T-helper 1 cell treated with Interleukin-12 subunit alpha and Interleukin-12 subunit beta and Interleukin-4 antibody, amounts not matched to agents 30 μg/mL and 1 μg/mL, for 36 hours (primary cell): Measurements from ENCODE around the gene TMEM184B.

Source experiments
- H3K27ac Mint-ChIP-seq: one replicate; pipeline ENCODE4 v1.8.0; 2021; ENCODE audit warnings: mild to moderate bottlenecking, mixed read lengths
- H3K27me3 Mint-ChIP-seq: one replicate; pipeline ENCODE4 v1.8.0; 2021; ENCODE audit warnings: low read depth, mixed read lengths
- H3K36me3 Mint-ChIP-seq: one replicate; pipeline ENCODE4 v1.8.0; 2021; ENCODE audit warnings: low read depth, mixed read lengths
- H3K4me1 Mint-ChIP-seq: one replicate; pipeline ENCODE4 v1.8.0; 2021; ENCODE audit warnings: low read depth, mixed read lengths
- H3K4me3 Mint-ChIP-seq: one replicate; pipeline ENCODE4 v1.8.0; 2021; ENCODE audit warnings: mild to moderate bottlenecking, moderate library complexity, mixed read lengths
- H3K9me3 Mint-ChIP-seq: one replicate; pipeline ENCODE4 v1.8.0; 2021; ENCODE audit warnings: mixed read lengths

Gene TMEM184B

DNA sequence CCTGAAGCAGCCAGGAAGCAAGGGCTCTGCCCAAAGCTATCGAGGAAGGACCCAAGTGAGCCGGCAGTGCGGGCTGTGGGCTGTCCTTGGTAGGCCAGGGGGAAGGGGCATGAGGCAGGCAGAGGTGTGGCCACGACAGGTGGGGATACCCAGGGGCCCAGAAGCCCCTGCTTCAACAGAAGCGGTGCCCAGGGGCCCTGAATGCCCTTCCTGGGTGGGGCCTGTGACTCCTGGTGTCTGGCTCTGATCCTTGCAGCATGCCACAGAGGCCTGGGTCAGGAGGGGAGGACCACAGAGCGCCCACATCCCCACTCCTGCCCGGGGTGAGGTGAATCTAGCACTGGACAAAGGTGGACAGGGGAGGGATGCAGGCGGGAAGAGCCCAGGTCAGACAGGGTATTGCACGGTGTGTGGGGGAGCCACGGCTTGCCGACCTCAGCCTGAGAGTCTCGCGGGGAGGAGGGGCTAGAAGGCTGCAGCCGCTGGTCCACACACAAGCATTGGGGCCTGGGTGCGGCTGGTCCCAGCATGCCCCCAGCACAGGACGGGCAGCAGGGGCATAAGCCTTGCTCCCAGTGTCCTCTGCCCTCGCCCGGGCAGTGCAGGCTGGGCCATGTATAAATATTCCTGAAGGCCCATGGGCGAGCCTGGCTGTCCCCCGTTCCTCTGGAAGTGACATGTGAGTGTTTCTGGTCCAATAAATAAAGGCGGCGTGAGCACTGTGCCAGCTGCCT lies 52.0 kb downstream of the TMEM184B start:
- no peaks in the 10 kb centered on the region for H3K27me3 Mint-ChIP-seq
- peaks cover 9% of the 10 kb centered on the region for H3K36me3 Mint-ChIP-seq
- H3K27ac Mint-ChIP-seq, result no peak overlapping the region
- H3K4me1 Mint-ChIP-seq, result peaks cover 10% of the 10 kb centered on the region
- H3K9me3 Mint-ChIP-seq, result no peaks in the 10 kb centered on the region
- no peak overlapping the region for H3K4me3 Mint-ChIP-seq

DNA sequence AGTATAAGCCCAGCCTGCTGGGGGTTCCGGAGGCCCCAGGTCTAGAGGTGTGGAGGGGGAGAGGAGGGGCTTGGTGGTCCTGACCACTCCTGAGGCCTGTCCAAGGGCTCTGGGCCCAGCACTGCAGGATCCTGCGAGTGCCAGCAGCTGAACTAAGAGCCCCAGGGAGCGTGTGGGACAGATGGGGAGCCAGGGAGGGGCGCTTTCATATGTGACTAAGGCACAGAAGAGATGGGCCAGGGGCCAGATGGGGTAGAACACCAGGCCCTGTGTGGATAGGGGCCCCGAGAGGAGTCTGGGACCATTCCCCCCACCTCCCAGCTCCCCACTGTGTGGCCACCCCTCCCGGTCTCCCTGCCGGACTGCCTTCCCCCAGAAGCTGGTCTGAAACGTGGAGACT lies 52.6 kb downstream of the TMEM184B start:
- Mint-ChIP-seq H3K9me3 (no peaks in the 10 kb centered on the region), H3K4me1 (peaks cover 10% of the 10 kb centered on the region), H3K4me3 (no peak overlapping the region), H3K27me3 (no peaks in the 10 kb centered on the region), H3K27ac (no peak overlapping the region), H3K36me3 (peaks cover 7% of the 10 kb centered on the region)

- Mint-ChIP-seq H3K27ac (no peak overlapping the region), H3K36me3 (peaks cover 11% of the 10 kb centered on the region), H3K27me3 (no peaks in the 10 kb centered on the region), H3K9me3 (no peaks in the 10 kb centered on the region), H3K4me1 (peaks cover 13% of the 10 kb centered on the region), H3K4me3 (no peak overlapping the region)
Observed at GRCh38 chr22:38219632-38220031, 53.2 kb downstream of the TMEM184B start.

DNA sequence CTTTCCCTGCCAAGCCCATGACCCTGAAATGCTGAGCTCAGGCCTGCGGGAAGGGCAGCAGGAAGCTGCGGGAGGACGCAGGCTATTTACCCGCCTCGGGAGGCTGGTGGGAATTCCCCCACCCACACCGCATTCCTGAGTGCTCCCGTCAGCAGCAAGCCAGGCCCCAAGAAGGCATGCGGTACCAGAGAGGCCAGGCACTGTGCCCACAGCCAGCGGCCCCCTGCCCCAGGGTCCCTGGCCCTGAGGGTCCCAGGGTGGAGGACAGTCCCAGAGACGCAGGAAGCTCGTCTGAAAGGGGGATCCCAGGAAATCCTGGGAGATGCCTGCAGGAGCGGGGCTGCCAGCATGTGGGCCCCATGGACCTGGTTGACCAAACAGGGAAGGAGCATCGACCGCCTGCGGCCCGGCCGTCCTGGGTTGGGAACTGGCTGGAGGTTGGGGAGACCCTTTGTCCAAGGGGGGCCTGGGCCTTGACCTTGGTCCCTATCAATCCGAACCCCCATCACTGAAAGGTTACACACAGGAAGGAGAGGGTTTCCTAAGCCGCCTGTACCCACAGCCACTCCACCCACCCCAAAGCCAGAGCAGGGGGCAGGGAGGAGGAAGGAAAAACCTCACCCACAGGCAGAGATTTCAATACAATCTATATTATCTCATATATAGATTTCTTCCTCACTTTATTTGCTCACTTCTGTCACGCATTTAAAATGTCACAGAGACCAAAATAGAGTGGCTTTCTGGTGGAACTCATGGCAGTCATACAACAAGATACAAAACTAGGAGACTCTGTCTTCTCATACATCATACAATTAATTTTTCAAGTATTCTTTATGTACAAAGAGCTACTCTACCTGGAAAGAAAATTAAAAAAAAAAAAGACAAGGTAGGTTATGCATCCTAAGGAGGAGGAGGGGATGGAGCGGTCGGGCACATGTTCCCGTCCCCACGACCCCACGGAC lies 53.9 kb downstream of the TMEM184B start:
- peaks cover 11% of the 10 kb centered on the region for H3K36me3 Mint-ChIP-seq
- peaks cover 13% of the 10 kb centered on the region for H3K4me1 Mint-ChIP-seq
- no peak overlapping the region for H3K4me3 Mint-ChIP-seq
- H3K27ac Mint-ChIP-seq, result no peak overlapping the region
- no peaks in the 10 kb centered on the region for H3K27me3 Mint-ChIP-seq
- no peaks in the 10 kb centered on the region for H3K9me3 Mint-ChIP-seq

DNA sequence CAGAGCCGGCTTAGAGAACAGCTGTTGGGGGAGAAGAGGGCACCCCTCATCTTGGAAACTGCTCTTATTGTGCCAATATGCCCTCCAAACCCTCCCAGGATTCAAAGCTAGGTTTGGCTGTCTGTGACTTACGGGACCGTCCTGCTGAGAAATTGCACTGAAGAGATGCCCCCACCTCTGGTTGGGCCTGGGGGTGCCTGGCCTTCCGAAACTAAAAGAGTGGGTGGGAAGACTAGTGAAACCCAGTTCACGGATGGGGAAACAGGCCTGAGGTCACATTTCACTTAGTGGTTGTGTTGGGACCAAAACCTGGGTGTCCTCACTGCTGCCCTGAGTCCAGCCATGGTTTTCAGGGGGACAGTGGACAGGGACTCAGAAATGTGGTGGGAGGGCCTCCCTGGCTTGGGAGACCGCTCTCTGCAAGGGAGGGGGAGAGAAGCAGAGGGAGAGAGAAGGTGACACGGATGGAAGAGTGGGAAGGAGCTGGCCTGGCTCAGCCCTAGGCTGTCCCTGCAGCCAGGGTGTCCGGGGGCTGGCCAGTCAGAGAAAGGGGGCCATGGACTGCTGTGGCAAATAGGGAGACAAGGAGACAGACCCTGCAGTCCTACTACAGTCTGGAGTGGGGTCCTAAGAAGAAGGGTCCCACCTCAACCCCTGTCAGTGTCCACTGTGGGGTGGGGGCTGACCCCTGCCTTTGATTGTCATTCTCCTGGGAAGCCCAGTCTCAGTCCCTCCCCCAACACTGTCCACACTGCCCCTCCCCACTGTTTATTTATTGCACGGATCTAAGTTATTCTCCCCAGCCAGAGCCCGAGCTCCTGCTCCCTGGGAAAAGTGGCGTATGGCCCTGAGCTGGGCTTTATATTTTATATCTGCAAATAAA lies 57.4 kb downstream of the TMEM184B start:
- H3K4me3 Mint-ChIP-seq, result peak overlapping the region; percentile 34
- peaks cover 14% of the 10 kb centered on the region for H3K4me1 Mint-ChIP-seq
- H3K36me3 Mint-ChIP-seq, result peaks cover 14% of the 10 kb centered on the region
- no peaks in the 10 kb centered on the region for H3K9me3 Mint-ChIP-seq
- H3K27me3 Mint-ChIP-seq, result no peaks in the 10 kb centered on the region
- peak overlapping the region; percentile 5 for H3K27ac Mint-ChIP-seq

DNA sequence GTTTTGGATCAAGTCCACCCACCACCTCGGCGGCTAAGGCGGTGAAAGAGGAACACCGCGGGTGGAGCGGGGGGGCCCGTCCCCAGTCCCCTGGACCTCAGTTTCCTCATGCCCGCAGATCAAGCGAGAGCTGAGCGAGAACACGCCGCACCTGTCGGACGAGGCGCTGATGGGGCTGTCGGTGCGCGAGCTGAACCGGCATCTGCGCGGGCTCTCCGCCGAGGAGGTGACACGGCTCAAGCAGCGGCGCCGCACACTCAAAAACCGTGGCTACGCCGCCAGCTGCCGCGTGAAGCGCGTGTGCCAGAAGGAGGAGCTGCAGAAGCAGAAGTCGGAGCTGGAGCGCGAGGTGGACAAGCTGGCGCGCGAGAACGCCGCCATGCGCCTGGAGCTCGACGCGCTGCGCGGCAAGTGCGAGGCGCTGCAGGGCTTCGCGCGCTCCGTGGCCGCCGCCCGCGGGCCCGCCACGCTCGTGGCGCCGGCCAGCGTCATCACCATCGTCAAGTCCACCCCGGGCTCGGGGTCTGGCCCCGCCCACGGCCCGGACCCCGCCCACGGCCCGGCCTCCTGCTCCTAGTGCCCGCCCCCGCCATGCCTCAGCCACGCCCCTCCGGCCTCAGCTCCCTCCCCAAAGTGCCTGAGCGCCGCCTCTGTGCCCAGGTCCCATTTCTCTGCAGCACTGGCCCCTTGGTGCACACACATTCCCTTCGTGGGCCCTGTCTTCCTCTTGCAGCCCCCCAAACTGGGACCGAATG lies 58.3 kb downstream of the TMEM184B start:
- H3K4me3 Mint-ChIP-seq, result peak overlapping the region; percentile 34
- H3K27ac Mint-ChIP-seq, result no peak overlapping the region
- H3K36me3 Mint-ChIP-seq, result peaks cover 14% of the 10 kb centered on the region
- peaks cover 13% of the 10 kb centered on the region for H3K4me1 Mint-ChIP-seq
- no peaks in the 10 kb centered on the region for H3K27me3 Mint-ChIP-seq
- no peaks in the 10 kb centered on the region for H3K9me3 Mint-ChIP-seq

DNA sequence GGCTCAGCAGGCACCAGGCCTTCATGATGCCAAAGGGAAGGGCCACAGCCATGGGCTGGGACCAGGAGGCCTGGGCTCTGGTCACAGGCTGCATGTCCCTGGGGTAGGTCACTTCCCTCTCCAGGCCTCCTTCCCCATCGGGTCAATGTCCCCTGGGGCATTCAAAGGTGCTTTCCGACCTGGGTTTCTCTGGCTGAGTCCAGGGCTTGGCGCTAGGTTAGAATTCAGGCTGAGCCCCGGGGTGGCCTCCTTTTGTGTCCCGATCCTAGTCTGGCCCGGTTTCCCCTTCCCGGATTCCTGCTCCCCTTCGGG lies 58.9 kb downstream of the TMEM184B start:
- Mint-ChIP-seq H3K36me3 (peaks cover 14% of the 10 kb centered on the region), H3K4me3 (no peak overlapping the region), H3K27me3 (no peaks in the 10 kb centered on the region), H3K4me1 (peaks cover 10% of the 10 kb centered on the region), H3K27ac (no peak overlapping the region), H3K9me3 (no peaks in the 10 kb centered on the region)

- peaks cover 14% of the 10 kb centered on the region for H3K36me3 Mint-ChIP-seq
- no peak overlapping the region for H3K4me3 Mint-ChIP-seq
- H3K9me3 Mint-ChIP-seq, result no peaks in the 10 kb centered on the region
- H3K27me3 Mint-ChIP-seq, result no peaks in the 10 kb centered on the region
- peaks cover 12% of the 10 kb centered on the region for H3K4me1 Mint-ChIP-seq
- no peak overlapping the region for H3K27ac Mint-ChIP-seq
Observed at GRCh38 chr22:38213319-38213989, 59.4 kb downstream of the TMEM184B start.

DNA sequence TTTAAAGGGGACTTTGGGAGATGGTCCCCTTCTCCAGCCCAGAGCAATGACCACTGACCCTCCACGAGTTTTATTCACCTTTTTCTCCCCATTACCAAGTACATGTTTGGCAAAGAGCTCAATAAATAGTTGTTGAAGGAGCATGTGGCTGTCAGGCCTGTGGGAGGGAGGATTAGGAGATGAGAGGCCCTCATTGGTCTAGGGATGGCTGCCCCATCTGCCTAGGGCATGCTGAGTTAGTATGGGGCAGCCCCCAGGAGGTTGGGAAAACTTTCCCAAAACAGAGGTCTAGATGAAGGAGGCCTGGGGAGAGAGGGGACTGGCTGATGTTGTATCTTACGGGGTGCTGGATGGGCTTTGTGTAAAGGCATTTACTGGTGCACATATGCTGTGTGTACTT lies 60.4 kb downstream of the TMEM184B start:
- Mint-ChIP-seq H3K4me3 (no peak overlapping the region), H3K36me3 (peaks cover 14% of the 10 kb centered on the region), H3K27me3 (no peaks in the 10 kb centered on the region), H3K27ac (no peak overlapping the region), H3K9me3 (no peaks in the 10 kb centered on the region), H3K4me1 (peaks cover 9% of the 10 kb centered on the region)

- no peaks in the 10 kb centered on the region for H3K9me3 Mint-ChIP-seq
- no peak overlapping the region for H3K4me3 Mint-ChIP-seq
- H3K27ac Mint-ChIP-seq, result no peak overlapping the region
- peaks cover 9% of the 10 kb centered on the region for H3K4me1 Mint-ChIP-seq
- no peaks in the 10 kb centered on the region for H3K27me3 Mint-ChIP-seq
- H3K36me3 Mint-ChIP-seq, result peaks cover 13% of the 10 kb centered on the region
Observed at GRCh38 chr22:38211556-38211955, 61.3 kb downstream of the TMEM184B start.

DNA sequence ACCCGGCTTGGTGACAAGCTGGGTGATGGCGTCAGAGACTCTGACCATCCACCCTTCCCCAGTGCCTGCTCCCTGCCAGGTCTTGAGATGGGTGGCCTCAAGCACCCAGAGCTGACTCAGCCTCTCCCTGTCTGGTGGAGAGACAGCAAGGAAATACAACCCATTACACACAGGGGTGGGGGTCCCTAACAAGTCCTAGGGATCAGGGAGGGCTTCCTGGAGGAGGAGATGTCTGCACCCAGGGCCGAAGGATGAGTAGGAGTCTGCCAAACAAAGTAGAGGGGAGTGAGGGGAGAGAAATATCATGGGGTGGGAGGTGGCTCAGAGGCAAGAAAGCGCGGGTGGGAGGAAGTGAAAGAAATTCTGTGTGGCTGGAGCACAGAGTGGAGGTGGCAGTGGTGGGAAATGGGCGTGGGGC lies 64.2 kb downstream of the TMEM184B start:
- no peak overlapping the region for H3K4me3 Mint-ChIP-seq
- H3K4me1 Mint-ChIP-seq, result peaks cover 18% of the 10 kb centered on the region
- no peaks in the 10 kb centered on the region for H3K9me3 Mint-ChIP-seq
- no peaks in the 10 kb centered on the region for H3K27me3 Mint-ChIP-seq
- peaks cover 3% of the 10 kb centered on the region for H3K36me3 Mint-ChIP-seq
- H3K27ac Mint-ChIP-seq, result no peak overlapping the region

- Mint-ChIP-seq H3K27me3 (no peaks in the 10 kb centered on the region), H3K27ac (no peak overlapping the region), H3K4me3 (no peak overlapping the region)
Observed at GRCh38 chr22:38207898-38208432, 64.8 kb downstream of the TMEM184B start.

More at GRCh38 chr22:38207898-38208432, 64.8 kb downstream of the TMEM184B start:
- H3K36me3 Mint-ChIP-seq, result peaks cover 2% of the 10 kb centered on the region
- H3K9me3 Mint-ChIP-seq, result no peaks in the 10 kb centered on the region
- peaks cover 22% of the 10 kb centered on the region for H3K4me1 Mint-ChIP-seq
